Measurements from ENCODE around the gene SLC1A5. TPM values are rescaled to one million over a fixed set of nuclear protein-coding genes. Genes with fewer than 3 reads are reported as not detected.

SLC1A5 gene
- total RNA-seq, 1 donor from 2014 or later: 35.4 TPM

- no peak for DNase-seq
- Mint-ChIP-seq H3K4me1 (ENCODE audit: low read depth, unreplicated experiment) (no peaks in the 10 kb centered on the region), H3K27ac (ENCODE audit: unreplicated experiment) (no peak overlapping the region), H3K27me3 (ENCODE audit: unreplicated experiment) (no peaks in the 10 kb centered on the region), H3K9me3 (ENCODE audit: unreplicated experiment) (no peaks in the 10 kb centered on the region), H3K36me3 (ENCODE audit: unreplicated experiment) (no peaks in the 10 kb centered on the region), H3K4me3 (ENCODE audit: unreplicated experiment) (no peak overlapping the region)
- TF ChIP-seq CTCF (IDR thresholded peaks at IDR 0.05; ENCODE audit: partially characterized antibody, unreplicated experiment): no peak
These were observed 13.8 kb upstream of the SLC1A5 start for GRCh38 chr19:46802152-46802551.

GRCh38 chr19:46798713-46799112, 10.3 kb upstream of the SLC1A5 start:
- no peak for DNase-seq
- no peak for TF ChIP-seq CTCF (IDR thresholded peaks at IDR 0.05; ENCODE audit: partially characterized antibody, unreplicated experiment)
- H3K36me3 Mint-ChIP-seq (ENCODE audit: unreplicated experiment): no peaks in the 10 kb centered on the region
- no peaks in the 10 kb centered on the region for H3K4me1 Mint-ChIP-seq (ENCODE audit: low read depth, unreplicated experiment)
- H3K4me3 Mint-ChIP-seq (ENCODE audit: unreplicated experiment): no peak overlapping the region
- H3K27ac Mint-ChIP-seq (ENCODE audit: unreplicated experiment): no peak overlapping the region
- no peaks in the 10 kb centered on the region for H3K9me3 Mint-ChIP-seq (ENCODE audit: unreplicated experiment)
- H3K27me3 Mint-ChIP-seq (ENCODE audit: unreplicated experiment): no peaks in the 10 kb centered on the region

- Mint-ChIP-seq H3K9me3 (ENCODE audit: unreplicated experiment) (no peaks in the 10 kb centered on the region), H3K4me1 (ENCODE audit: low read depth, unreplicated experiment) (no peaks in the 10 kb centered on the region), H3K27ac (ENCODE audit: unreplicated experiment) (no peak overlapping the region), H3K36me3 (ENCODE audit: unreplicated experiment) (no peaks in the 10 kb centered on the region), H3K4me3 (ENCODE audit: unreplicated experiment) (no peak overlapping the region), H3K27me3 (ENCODE audit: unreplicated experiment) (no peaks in the 10 kb centered on the region)
- DNase-seq: no peak
- TF ChIP-seq CTCF (IDR thresholded peaks at IDR 0.05; ENCODE audit: partially characterized antibody, unreplicated experiment): no peak
These were observed 9.5 kb upstream of the SLC1A5 start for GRCh38 chr19:46797881-46798280.

- H3K4me1 Mint-ChIP-seq (ENCODE audit: low read depth, unreplicated experiment): peaks cover 7% of the 10 kb centered on the region
- peak overlapping the region; percentile 22 for H3K27ac Mint-ChIP-seq (ENCODE audit: unreplicated experiment)
- no peak for DNase-seq
- H3K27me3 Mint-ChIP-seq (ENCODE audit: unreplicated experiment): peaks cover 2% of the 10 kb centered on the region
- H3K36me3 Mint-ChIP-seq (ENCODE audit: unreplicated experiment): no peaks in the 10 kb centered on the region
- H3K4me3 Mint-ChIP-seq (ENCODE audit: unreplicated experiment): no peak overlapping the region
- TF ChIP-seq CTCF (IDR thresholded peaks at IDR 0.05; ENCODE audit: partially characterized antibody, unreplicated experiment): no peak
- H3K9me3 Mint-ChIP-seq (ENCODE audit: unreplicated experiment): peaks cover under 1% of the 10 kb centered on the region
These were observed 3.5 kb upstream of the SLC1A5 start for GRCh38 chr19:46791944-46792343.

GRCh38 chr19:46789371-46789770, 977 bp upstream of the SLC1A5 start:
- DNase-seq: no peak
- Mint-ChIP-seq H3K9me3 (ENCODE audit: unreplicated experiment) (peaks cover 5% of the 10 kb centered on the region), H3K27ac (ENCODE audit: unreplicated experiment) (no peak overlapping the region), H3K4me1 (ENCODE audit: low read depth, unreplicated experiment) (peaks cover 8% of the 10 kb centered on the region), H3K27me3 (ENCODE audit: unreplicated experiment) (peaks cover 3% of the 10 kb centered on the region), H3K36me3 (ENCODE audit: unreplicated experiment) (no peaks in the 10 kb centered on the region), H3K4me3 (ENCODE audit: unreplicated experiment) (peak overlapping the region; percentile 46)
- TF ChIP-seq CTCF (IDR thresholded peaks at IDR 0.05; ENCODE audit: partially characterized antibody, unreplicated experiment): no peak

Measured in glutamatergic neuron (in vitro differentiated cells).